LHCN-M2 (cell line): ENCODE data around the gene PLEKHA6. TPM values are rescaled to one million over a fixed set of nuclear protein-coding genes. Genes with fewer than 3 reads are reported as not detected.
"Not testable (repeated sequence)": the region's sequence is repeated elsewhere in the genome, so short reads cannot be mapped to it uniquely, and the experiment has no call there.

Source experiments
- DNase-seq: peaks from one replicate; pipeline ENCODE4 v3.0.0-alpha.2; 2012; ENCODE audit warnings: low read depth
- total RNA-seq: library from RNA; depleted of rRNA; stranded (reverse); fragments of >200 nt; gene quantifications from 2 replicates; pipeline ENCODE4 v1.2.3, GENCODE V29; 2014

Gene PLEKHA6
- total RNA-seq, 1 experiment from 2014 or later: 50.9 TPM

DNA sequence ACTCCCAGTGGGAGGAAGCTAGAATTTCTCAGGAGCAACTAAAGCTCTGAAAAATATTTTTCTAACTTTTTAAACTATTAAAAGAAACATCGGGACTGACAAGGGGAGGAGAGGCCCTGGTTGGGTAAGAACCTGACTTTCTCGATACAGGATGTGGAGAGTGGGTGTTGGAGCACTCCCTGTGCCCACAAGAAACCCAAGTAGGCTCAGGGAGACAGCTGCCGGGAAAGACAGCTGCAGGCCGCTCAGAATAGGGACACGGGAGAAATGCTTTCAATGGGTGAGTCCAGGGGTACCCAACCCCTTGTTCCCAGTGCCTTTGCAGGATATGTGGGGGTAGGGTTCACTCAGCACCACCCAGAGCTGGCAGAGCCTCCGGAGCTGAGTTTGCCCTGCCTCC is 43.6 kb downstream of the PLEKHA6 start:
- DNase-seq: peak; percentile 100

DNA sequence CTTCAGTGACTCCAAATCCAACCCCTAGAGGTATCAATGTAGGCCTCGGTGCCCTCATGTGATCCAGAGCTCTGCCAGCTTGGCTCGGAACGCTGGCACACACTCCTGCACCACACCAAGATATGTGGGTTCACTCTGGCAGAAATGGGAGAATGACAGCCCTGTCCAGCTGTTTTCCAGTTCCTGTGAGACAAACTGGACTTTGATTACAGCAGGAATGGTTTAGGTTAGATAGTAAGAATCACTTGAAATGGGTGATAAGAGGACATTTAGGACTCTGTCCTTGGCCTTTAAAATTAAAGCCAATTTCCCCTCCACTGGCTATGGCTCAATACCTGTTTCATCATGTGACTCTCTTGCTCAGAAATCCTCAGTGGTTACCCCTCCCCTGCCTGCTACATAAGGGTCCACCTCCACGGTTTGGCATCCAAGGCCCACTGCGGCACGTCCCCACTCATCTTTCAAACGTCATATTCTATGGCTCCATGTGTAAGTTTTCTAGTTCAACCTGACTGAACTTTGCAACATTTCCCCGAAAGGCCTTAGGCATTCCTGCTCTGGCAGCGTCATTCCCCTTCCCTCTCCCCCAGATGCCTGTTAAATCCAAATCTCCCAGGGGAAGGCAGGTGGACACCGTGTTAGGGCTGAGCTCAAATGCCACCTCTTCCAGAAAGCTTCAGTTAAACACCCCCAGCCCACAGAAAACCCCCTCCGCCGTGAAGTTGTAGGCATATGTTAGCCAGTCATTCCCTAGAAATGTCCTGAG is 44.7 kb downstream of the PLEKHA6 start:
- DNase-seq: peak; percentile 75

DNA sequence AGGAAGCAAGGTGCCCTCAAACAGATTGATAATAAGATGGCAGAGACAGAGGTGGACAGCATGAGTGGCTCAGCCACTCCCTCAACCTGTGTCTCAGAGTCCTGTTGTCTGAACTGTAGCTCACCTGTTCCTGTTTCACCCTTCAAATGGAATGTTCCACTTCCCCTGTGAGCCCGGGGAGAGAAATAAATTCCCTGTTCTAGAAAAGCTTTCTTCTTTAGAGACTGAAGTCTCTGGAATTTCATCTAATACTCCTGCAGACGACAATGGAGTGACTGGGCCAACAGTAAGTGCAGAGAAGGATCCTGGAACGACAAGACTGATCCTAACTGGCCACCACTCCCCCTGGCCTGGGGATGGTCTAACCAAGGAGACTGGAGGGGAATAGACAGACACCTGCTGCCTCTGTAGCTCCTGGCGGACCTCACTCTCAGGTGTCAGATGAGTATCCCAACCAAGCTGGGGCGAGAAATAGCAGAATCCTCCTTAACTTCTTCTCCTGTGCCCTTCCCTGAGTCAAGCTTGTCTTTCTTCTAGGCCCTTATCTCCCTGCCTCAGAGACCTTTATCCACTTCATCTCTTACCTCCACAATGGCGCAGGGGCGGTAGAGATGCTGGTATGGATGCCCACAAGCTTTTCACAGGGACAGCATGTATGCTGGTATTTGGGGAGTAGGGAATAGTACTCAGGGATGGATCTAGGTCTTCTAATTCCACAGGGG is 45.4 kb downstream of the PLEKHA6 start:
- DNase-seq: no peak

DNA sequence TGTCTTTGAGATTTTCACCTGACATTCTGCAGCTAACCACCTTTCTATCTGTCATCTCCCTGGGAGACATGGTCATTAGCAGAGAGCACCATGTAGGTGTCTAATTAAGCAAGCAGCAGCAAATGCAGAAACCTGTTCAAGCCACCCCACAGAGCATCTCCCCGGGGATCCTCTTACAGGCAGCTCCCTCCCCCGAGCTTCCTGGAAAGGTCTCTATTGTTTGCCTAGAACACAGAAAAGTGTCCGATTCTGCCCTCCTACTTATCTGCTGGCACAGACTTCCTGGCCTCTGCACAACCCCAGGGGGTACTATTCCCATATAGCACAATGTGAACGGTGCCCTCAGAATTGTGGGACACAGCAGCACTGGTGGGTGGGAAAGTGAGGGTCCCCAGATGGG is 46.1 kb downstream of the PLEKHA6 start:
- DNase-seq: no peak

DNA sequence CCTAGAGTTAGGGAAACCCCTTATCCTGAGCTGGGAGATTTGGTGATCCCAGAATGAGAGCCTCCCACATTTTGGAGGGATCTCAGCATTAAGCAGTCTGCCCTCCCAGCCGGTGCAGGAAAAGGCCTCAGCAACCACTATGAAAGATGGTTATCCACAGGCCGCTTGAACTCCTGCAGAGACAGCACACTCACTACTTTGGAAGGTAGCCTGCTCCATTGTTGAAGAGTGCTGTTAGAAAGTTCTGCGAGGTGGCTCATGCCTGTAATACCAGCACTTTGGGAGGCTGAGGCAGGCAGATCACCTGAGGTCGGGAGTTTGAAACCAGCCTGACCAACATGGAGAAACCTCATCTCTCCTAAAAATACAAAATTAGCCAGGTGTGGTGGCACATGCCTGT is 48.8 kb downstream of the PLEKHA6 start:
- not testable (repeated sequence) for DNase-seq

DNA sequence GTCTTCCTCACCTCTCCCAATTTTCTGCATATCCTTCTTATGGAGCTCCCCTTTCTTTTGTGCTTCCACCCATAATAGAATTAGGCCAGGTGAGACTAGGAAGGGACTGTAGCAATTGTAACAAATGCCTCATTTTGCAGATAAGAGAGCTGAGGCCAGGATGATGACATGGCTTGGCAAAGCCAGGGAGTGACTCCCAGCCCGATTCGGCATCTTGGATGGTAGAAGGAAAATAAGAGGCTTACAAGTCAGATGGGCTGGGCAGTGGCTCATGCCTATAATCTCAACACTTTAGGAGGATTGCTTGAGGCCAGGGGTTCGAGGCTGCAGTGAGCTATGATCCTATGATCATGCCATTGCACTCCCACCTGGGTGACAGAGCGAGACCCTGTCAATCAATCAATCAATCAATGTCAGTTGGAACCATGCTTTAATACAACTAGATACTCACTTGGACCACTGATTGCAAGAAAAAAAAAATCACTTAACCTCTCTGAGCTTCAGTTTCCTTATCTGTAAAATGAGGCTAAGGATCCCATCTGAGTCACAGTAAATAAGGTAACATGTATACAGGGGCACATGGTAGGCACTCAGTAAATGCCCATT is 51.6 kb downstream of the PLEKHA6 start:
- DNase-seq: no peak

DNA sequence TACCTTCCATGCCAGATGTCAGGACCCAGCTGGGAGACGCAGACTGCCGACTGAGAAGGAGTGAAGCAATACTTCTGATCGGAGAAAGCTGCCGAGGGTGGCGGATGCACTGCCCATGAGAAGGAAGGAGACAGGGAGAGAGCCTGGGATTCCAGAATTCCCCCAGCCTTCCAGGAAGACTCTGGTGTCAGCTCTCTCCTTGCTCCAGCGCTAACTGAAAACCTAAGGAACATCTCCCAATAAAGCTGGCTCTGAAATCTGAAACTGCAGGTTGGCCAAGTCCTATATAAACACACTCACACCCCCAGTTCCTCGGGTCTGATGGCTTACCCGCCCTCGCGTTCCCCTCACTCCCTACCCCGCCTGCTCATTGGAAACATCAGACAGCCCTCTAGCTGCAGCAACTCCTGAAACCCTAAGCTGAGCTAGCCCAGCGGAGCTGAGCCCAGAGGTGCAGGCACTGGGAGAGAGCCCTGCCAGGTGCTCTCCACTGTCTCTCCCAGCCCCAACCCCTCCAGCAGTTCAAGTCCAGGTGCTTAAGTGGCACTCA is 52.3 kb downstream of the PLEKHA6 start:
- DNase-seq: peak; percentile 76

DNA sequence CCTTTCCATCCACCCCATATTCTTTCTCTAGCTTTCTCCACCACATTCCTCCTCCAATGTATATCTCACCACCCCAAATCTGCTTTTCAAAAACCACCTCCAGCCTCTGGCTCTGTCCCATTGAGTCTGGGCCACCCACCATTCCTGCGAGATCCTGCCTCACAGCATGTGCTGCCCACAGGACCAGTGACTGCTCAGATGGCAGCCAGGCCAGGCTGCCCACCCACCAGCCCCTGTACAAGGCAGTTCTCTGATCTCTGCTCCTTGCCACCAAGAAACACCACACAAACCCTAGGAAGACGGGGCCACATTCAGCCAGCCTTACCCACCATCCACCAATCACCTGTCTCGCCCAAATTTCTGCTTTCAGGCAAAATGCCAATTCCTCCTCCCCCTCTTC is 53.7 kb downstream of the PLEKHA6 start:
- DNase-seq: no peak

DNA sequence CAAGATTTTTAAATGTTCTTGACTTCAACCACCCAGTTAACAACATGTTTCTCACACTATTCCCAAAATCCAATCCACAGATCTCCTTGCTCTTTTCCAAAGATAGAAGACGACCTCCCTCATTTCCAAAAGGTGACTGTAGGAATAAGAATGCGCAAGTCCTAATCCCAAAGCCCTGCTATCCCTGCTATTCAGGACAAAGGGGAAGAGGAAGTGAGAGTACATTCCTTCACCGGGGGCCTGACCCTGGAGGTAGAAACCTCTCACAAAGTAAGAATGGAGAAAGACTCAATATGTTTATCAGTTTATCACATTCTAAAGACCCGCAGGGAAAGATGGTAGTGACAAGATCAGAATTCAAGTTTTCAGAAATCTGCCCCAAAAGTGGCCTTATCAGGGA is 55.7 kb downstream of the PLEKHA6 start:
- DNase-seq: no peak

DNA sequence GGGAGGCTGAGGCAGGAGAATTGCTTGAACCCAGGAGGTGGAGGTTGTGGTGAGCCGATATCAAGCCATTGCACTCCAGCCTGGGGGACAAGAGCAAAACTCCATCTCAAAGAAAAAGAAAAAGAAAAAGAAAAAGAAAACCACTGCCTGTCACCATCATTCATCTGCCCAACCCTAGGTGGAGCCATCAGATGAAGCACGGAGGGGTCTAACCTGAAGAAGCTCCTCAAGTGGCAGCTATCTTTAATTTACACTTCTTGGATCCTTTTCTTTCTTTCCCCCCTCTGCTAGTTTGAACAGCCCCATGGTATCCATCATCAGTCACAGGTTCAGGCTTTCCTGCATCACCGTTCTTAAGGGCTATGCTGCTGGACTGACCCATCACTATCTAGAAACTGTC is 57.0 kb downstream of the PLEKHA6 start:
- DNase-seq: no peak

DNA sequence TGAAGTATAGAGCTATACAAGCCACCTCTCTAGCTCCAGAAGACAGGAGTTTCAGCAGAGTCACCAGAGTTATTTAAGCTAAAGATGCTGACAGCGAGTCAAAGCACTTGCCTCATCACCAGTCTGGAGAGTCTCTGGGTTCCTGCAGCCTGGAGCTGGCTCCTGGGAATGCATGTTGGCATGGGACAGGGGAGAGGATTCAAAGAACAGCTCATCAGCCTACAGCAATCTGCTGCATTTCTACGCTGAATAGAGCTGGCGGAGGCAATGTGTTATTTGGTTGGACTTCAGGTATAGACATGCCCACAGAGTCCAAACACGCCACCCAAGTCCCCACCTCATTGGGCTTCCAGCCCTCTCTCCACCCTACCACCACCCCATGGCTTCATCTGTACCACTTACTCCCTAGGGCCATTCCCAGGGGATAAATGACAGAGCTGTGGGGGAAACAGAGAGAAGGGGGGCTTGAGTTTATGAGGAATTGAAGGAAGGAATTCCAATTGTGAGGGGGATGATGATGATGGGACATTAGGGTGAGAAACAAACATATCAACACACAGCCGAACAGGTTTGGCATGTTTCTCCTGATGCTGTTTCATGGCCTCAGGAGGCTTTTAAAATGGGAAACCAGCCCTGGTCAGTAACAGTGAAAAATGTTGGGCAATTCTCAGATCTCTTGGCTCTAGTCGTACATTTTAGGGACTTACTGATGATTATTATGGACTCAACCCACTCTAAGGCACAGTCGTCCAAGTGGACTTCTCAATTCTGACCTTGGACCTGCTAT is 58.4 kb downstream of the PLEKHA6 start:
- DNase-seq: no peak

DNA sequence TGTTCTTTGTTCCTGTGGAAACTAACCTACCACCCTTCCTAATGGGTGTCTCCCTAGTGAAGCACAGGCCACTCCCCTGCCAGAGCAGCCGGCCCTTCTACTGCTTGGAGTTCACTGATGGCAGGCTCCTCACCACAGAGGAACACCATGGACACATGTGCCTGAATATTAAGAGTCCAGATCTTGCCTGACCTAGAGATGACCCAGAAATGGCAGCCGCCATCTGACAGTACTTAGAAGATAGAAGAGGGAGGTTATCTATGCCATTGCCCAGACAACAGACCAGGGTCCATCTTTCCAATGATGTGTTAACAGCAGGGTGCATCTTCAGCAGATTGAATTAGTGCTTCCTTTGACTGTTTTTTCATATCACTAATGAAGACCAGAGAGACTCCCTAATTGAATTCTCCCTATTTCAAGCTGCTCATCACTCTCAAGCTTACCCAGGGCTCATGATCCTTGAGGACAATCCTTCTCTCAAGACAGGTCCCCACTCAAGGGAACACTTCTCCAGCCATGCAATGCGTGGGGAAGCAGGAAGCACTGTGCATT is 59.8 kb downstream of the PLEKHA6 start:
- peak; percentile 81 for DNase-seq

DNA sequence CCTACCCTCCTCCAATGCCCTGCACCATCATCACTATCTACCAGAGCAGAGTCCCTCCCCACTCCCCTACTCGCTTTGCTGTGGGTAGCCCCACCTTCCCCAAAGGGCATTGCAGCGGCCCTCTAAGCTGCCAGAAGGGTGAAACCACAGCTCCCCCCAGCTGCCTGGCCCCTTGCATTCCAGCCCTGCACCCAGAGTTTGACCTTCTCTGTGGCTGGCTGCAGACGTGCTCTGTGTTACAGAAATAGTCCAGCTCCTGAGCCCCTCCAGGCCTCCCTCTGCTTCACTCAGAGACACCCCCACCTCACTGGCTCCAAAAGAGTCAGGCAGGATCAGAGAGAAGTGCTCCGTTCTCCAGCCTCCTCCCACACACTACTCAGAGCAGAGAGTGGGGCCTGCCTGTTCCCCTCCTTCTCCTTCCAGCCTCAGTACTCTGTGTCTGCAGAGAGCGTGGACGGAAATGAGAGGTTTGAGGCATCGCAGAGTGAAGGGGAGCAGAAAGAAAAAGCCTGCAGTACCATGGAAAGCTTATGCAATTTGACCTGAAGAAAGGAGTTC is 63.2 kb downstream of the PLEKHA6 start:
- peak; percentile 95 for DNase-seq

DNA sequence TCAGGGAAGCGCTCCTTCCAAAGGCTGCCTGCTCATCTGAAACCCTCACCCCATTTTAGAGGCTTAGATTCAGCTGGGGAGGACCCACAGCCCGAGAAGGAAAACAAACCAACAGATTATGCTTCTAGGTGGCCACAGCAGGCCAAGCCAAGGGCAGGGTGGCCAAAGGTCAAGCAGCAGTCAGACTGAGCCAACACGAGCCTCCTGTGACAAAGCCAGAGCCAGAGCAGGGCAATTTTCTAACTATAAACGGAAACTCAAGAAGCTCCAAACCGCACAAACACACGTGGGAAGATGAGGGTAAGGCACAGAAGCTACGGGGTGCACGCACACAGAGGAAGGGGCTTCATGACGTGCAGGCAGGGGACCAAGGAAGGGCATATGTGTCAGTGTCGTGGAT is 64.1 kb downstream of the PLEKHA6 start:
- DNase-seq: peak; percentile 88

DNA sequence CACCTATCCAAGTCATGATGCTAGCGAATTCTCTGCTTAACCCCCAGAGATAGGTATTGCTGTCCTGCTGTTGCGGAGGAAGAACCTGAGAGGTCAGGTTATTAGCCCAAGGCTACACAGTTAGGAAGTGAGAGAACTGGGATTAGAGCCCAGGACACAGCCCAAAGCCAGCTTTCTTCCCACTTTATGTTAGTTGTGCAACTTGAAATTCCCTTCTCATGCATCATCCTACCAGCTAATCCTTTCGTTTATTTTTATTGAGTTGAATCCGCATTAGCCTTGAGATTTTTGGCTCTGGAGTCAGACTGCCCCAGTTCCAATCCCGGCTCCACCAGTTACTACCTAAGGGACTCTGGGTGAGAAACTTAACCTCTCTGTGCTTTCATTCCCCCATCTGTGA is 65.4 kb downstream of the PLEKHA6 start:
- DNase-seq: peak; percentile 98

DNA sequence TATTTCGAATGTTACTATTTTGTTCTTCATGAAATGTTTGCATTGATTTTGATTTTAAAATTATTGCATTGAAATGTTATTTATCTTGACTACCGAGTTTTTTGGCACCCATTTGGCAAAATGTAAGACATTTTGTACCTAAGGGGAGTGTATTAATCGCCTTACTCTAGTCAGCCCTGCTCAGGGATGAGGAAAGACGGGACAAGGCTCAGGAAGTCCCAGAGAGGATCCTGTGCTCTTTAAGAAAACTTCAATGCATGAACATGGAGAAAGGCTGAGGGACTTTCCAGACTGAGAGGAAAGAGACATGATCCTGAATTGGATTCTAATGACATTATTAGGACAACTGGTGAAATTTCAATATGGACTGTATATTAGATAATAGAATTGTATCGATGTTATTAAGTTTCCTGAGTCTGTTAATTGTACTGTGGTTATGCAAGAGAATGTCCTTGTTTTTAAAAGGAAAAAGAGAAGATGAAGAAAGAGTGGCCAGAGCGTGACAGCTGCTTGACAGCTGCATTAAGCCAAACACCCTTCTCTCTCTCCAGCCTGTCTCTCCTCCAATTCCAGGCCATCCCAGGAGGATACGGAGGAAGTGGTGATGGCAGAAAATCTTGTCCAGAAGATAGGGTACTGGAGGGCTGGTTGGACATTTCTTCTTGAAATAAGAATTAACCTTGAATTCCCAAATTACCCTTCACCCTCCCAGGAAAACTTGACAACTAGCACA is 66.0 kb downstream of the PLEKHA6 start:
- DNase-seq: peak; percentile 98

DNA sequence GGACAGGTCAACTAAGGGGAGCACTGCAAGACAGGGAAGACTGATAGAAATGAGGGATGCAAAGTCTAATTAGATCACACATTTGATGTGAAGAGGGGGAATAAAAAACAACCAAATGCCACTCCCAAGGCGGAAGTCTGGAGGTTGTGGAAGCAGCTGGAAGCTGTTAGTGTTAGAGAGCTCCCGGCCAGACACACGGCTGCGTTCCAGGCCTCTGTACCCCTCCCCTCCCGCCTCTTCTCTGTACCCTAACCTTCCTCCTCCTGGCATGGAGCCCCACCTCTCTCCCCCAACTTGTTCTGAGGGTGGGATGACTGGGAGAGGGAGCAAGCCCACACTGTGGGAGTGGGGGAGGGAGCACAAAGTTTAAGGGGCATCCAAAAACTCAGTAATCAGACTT is 67.0 kb downstream of the PLEKHA6 start:
- no peak for DNase-seq

DNA sequence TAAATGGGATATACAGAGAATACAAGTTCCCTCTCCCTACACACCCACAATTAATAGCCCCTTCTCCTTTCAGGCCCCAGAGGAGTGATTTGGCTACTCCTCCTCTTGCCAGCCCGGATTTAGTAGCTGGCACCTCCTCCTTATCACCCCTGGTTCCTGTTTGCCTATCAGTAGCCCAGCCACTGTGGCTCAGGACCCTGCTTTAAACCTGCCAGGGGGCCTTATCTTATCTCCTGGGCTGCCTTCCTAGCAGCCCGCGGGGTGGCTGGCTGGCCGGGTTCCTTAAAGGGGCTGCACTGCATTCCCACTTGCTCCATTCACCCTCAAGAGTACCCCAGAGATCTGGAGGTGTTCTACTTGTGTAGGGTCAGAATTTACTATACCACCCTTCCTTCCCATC is 70.4 kb downstream of the PLEKHA6 start:
- no peak for DNase-seq

DNA sequence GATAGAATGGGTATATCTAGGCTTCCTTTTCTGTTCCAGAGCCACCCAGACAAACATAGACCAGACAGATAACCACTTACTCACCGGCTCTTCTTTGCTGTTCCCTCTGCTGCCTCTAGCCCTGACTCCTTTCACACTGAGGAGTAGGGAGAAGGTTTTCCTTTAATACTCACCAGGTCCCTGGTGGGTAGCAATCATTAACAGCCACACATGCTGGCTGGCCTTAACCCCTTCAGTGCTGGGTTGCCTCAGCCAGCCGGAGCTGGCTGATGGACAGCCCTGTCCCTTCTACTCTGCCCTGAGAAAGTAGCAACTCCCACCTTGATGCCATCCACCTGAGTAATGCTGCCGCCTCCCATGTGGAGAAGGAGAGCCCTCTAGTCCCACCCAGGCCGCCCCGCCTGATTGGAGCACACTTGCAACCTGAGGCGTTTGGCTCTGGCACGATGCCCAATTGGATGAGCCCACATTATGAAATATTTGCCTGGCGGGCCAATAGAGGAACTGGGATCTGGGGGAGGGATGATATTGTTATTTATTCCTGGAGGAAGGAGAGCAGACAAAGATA is 71.6 kb downstream of the PLEKHA6 start:
- DNase-seq: peak; percentile 79

DNA sequence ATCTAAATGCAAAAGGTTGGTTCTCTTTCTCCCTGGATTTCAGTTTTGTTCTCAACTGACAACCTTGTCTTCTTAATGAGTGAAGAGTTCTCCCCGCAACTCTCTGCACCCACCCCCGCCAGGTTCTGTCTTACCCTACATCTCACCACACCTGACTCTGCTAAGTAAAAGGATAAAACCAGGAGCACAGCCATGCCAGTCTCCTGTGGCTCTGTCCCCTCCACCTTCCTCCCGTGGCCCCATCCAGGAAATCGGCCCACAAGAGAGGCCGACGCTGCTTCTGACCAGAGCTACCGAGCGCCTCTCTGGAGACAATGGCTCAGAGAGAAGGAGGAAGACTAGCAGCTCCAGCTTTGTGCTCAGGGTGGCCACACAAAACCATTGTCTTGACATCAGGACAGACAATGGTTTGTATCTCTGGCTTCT is 72.2 kb downstream of the PLEKHA6 start:
- no peak for DNase-seq
